ENCODE results near the gene PRKAG2.

The PRKAG2 gene

GRCh38 chr7:151804756-151805155 lies 72.2 kb downstream of the PRKAG2 start:
- FAIRE-seq (no peak), DNase-seq (ENCODE audit: insufficient read length, low spot score) (no peak)
- no peak for TF ChIP-seq CTCF (IDR thresholded peaks at IDR 0.05; ENCODE audit: insufficient read depth, missing control alignments)

- FAIRE-seq = no peak
- no peak for DNase-seq (ENCODE audit: insufficient read length, low spot score)
- no peak for TF ChIP-seq CTCF (IDR thresholded peaks at IDR 0.05; ENCODE audit: insufficient read depth, missing control alignments)
Measured at GRCh38 chr7:151803841-151804240, 73.1 kb downstream of the PRKAG2 start.

GRCh38 chr7:151802469-151802846 lies 74.5 kb downstream of the PRKAG2 start:
- TF ChIP-seq CTCF (IDR thresholded peaks at IDR 0.05; ENCODE audit: insufficient read depth, missing control alignments) = no peak
- DNase-seq (ENCODE audit: insufficient read length, low spot score) (no peak), FAIRE-seq (no peak)

- TF ChIP-seq CTCF (IDR thresholded peaks at IDR 0.05; ENCODE audit: insufficient read depth, missing control alignments) = no peak
- DNase-seq (ENCODE audit: insufficient read length, low spot score) (no peak), FAIRE-seq (no peak)
Measured at GRCh38 chr7:151801782-151802468, 75.0 kb downstream of the PRKAG2 start.

- DNase-seq (ENCODE audit: insufficient read length, low spot score) = no peak
- no peak for FAIRE-seq
- TF ChIP-seq CTCF (IDR thresholded peaks at IDR 0.05; ENCODE audit: insufficient read depth, missing control alignments) = no peak
Measured at GRCh38 chr7:151801291-151801690, 75.6 kb downstream of the PRKAG2 start.

- FAIRE-seq (no peak), DNase-seq (ENCODE audit: insufficient read length, low spot score) (no peak)
- TF ChIP-seq CTCF (IDR thresholded peaks at IDR 0.05; ENCODE audit: insufficient read depth, missing control alignments) = no peak
Measured at GRCh38 chr7:151800861-151801260, 76.1 kb downstream of the PRKAG2 start.

- no peak for TF ChIP-seq CTCF (IDR thresholded peaks at IDR 0.05; ENCODE audit: insufficient read depth, missing control alignments)
- no peak for DNase-seq (ENCODE audit: insufficient read length, low spot score)
- FAIRE-seq = no peak
Measured at GRCh38 chr7:151800391-151800790, 76.5 kb downstream of the PRKAG2 start.

Data from D721Med (cell line).